Calu3 (cell line): ENCODE data around the gene HIVEP3. TPM values are rescaled to one million over a fixed set of nuclear protein-coding genes. Genes with fewer than 3 reads are reported as not detected.

Source experiments
- BruUV-seq: library from RNA; stranded (reverse); fragments of 400-500 nt; replicated peaks from 2 replicates; lab custom pipeline; 2021; lab: Mats Ljungman, UMichigan
- CTCF ChIA-PET: fragments of 300-600 bp; sonication (Branson Sonifier 250); formaldehyde crosslinking; loops from one replicate; lab custom pipeline; 2022; ENCODE audit warnings: antibody characterized with exemption; lab: Charles Lee
- DNase-seq: peaks from one replicate; pipeline ENCODE4 v3.0.0; 2022
- H3K27ac Mint-ChIP-seq: one replicate; pipeline ENCODE4 v1.8.0; 2022; ENCODE audit warnings: mixed read lengths; ENCODE audit not compliant: unreplicated experiment
- H3K27me3 Mint-ChIP-seq: one replicate; pipeline ENCODE4 v1.8.0; 2022; ENCODE audit warnings: mixed read lengths; ENCODE audit not compliant: unreplicated experiment
- H3K36me3 Mint-ChIP-seq: one replicate; pipeline ENCODE4 v1.8.0; 2022; ENCODE audit warnings: mild to moderate bottlenecking, moderate library complexity, mixed read lengths; ENCODE audit not compliant: insufficient read depth, unreplicated experiment
- H3K4me1 Mint-ChIP-seq: one replicate; pipeline ENCODE4 v1.8.0; 2022; ENCODE audit warnings: mild to moderate bottlenecking, low read depth, mixed read lengths; ENCODE audit not compliant: unreplicated experiment
- H3K4me3 Mint-ChIP-seq: one replicate; pipeline ENCODE4 v1.8.0; 2022; ENCODE audit warnings: mild to moderate bottlenecking, low read depth, moderate library complexity, mixed read lengths; ENCODE audit not compliant: unreplicated experiment
- H3K9me3 Mint-ChIP-seq: one replicate; pipeline ENCODE4 v1.8.0; 2022; ENCODE audit warnings: low read depth, mixed read lengths; ENCODE audit not compliant: unreplicated experiment
- CTCF ChIP-seq: fragments of 200-600 bp; IDR thresholded peaks from one replicate; pipeline ENCODE4 v1.8.0; 2022; ENCODE audit warnings: antibody characterized with exemption; ENCODE audit not compliant: unreplicated experiment
- intact Hi-C: fragments of 100-400 bp; cut with micrococcal nuclease; formaldehyde crosslinking; loops from one replicate; pipeline ENCODE4 v1.10.0; 2022; ENCODE audit not compliant: unreplicated experiment
- total RNA-seq: library from RNA; stranded (reverse); gene quantifications from 2 replicates; pipeline ENCODE4 v1.2.3, GENCODE V29; 2022

HIVEP3 gene
- total RNA-seq, 1 experiment from 2014 or later, result 9.0 TPM

GRCh38 chr1:41493626-41494350 is 424.9 kb downstream of the HIVEP3 start:
- Mint-ChIP-seq H3K4me1 (peaks cover 19% of the 10 kb centered on the region), H3K9me3 (peaks cover 5% of the 10 kb centered on the region), H3K27ac (no peak overlapping the region), H3K36me3 (peaks cover 18% of the 10 kb centered on the region), H3K27me3 (peaks cover 14% of the 10 kb centered on the region), H3K4me3 (no peak overlapping the region)
- DNase-seq, result no peak
- CTCF ChIA-PET, result interaction anchor here (0.9 to 3.9 kb wide), 6 partner anchors 10 to 60 kb away, joined by 3 to 27 read pairs (median 4); no protein-coding TSS in a partner anchor
- no TSS peak for BruUV-seq
- no peak for TF ChIP-seq CTCF
- intact Hi-C loops, result no loop called here

- intact Hi-C loops, result no loop called here
- Mint-ChIP-seq H3K9me3 (peaks cover 5% of the 10 kb centered on the region), H3K36me3 (peaks cover 18% of the 10 kb centered on the region), H3K4me3 (no peak overlapping the region), H3K27me3 (peaks cover 14% of the 10 kb centered on the region), H3K4me1 (peaks cover 12% of the 10 kb centered on the region), H3K27ac (no peak overlapping the region)
- TF ChIP-seq CTCF, result no peak
- DNase-seq, result peak; percentile 77
- CTCF ChIA-PET, result interaction anchor here (0.9 to 3.9 kb wide), 6 partner anchors 9 to 60 kb away, joined by 3 to 27 read pairs (median 4); no protein-coding TSS in a partner anchor
- no TSS peak for BruUV-seq
These were observed 425.6 kb downstream of the HIVEP3 start for GRCh38 chr1:41493117-41493536.

GRCh38 chr1:41492341-41492848 is 426.3 kb downstream of the HIVEP3 start:
- intact Hi-C loops, result no loop called here
- CTCF ChIA-PET, result interaction anchor here (1.1 to 3.9 kb wide), 4 partner anchors 8 to 23 kb away, joined by 3 to 27 read pairs (median 5); no protein-coding TSS in a partner anchor
- no TSS peak for BruUV-seq
- Mint-ChIP-seq H3K36me3 (peaks cover 18% of the 10 kb centered on the region), H3K27me3 (peaks cover 14% of the 10 kb centered on the region), H3K4me1 (peaks cover 9% of the 10 kb centered on the region), H3K27ac (no peak overlapping the region), H3K9me3 (peaks cover 5% of the 10 kb centered on the region), H3K4me3 (no peak overlapping the region)
- peak; percentile 65 for DNase-seq
- TF ChIP-seq CTCF, result peak; percentile 53

GRCh38 chr1:41490911-41491310 is 427.8 kb downstream of the HIVEP3 start:
- intact Hi-C loops, result no loop called here
- H3K27ac Mint-ChIP-seq, result no peak overlapping the region
- H3K4me3 Mint-ChIP-seq, result no peak overlapping the region
- DNase-seq, result no peak
- H3K4me1 Mint-ChIP-seq, result peaks cover 20% of the 10 kb centered on the region
- CTCF ChIA-PET, result interaction anchor here (0.7 to 1.4 kb wide), 2 partner anchors 9 to 24 kb away, joined by 4 to 5 read pairs; no protein-coding TSS in a partner anchor
- no peak for TF ChIP-seq CTCF
- H3K9me3 Mint-ChIP-seq, result peaks cover 5% of the 10 kb centered on the region
- H3K36me3 Mint-ChIP-seq, result peaks cover 11% of the 10 kb centered on the region
- peaks cover 14% of the 10 kb centered on the region for H3K27me3 Mint-ChIP-seq
- BruUV-seq, result no TSS peak
